Activated CD8-positive, alpha-beta memory T cell treated with anti-CD3 and anti-CD28 coated beads, Interleukin-2, amount 10 ng/mL, durations not matched to agents 7 days and 5 days (primary cell): ENCODE data around the gene TCF12. TPM values are rescaled to one million over a fixed set of nuclear protein-coding genes. Genes with fewer than 3 reads are reported as not detected.
"Not testable (repeated sequence)": the region's sequence is repeated elsewhere in the genome, so short reads cannot be mapped to it uniquely, and the experiment has no call there.

ENCODE experiments used
- ATAC-seq: fragments of 150-1000 bp; cut with Tn5 transposase; one replicate; pipeline ENCODE4 v1.10.0; 2021; ENCODE audit warnings: moderate library complexity
- CTCF ChIA-PET: fragments of 350-600 bp; sonication (Branson Sonifier 250); formaldehyde crosslinking; loops from one replicate; lab custom pipeline; 2021; ENCODE audit warnings: antibody characterized with exemption; lab: Charles Lee
- DNase-seq: peaks from one replicate; pipeline ENCODE4 v3.0.0-alpha.2; 2020
- H3K27ac Mint-ChIP-seq: one replicate; pipeline ENCODE4 v1.8.0; 2021; ENCODE audit warnings: mild to moderate bottlenecking, mixed read lengths
- H3K27me3 Mint-ChIP-seq: one replicate; pipeline ENCODE4 v1.8.0; 2021; ENCODE audit warnings: mixed read lengths
- H3K36me3 Mint-ChIP-seq: one replicate; pipeline ENCODE4 v1.8.0; 2021; ENCODE audit warnings: mild to moderate bottlenecking, mixed read lengths
- H3K4me1 Mint-ChIP-seq: one replicate; pipeline ENCODE4 v1.8.0; 2021; ENCODE audit warnings: mixed read lengths
- H3K4me3 Mint-ChIP-seq: one replicate; pipeline ENCODE4 v1.8.0; 2021; ENCODE audit warnings: mild to moderate bottlenecking, moderate library complexity, mixed read lengths
- H3K9me3 Mint-ChIP-seq: one replicate; pipeline ENCODE4 v1.8.0; 2022; ENCODE audit warnings: low read depth, mixed read lengths
- total RNA-seq, 2 experiments: library from RNA; stranded (reverse); gene quantifications; one replicate each; pipeline ENCODE4 v1.2.3, GENCODE V29; 2021

TCF12 gene
- total RNA-seq, 2 experiments from 2014 or later, result 75.4 to 89.0 TPM

DNA sequence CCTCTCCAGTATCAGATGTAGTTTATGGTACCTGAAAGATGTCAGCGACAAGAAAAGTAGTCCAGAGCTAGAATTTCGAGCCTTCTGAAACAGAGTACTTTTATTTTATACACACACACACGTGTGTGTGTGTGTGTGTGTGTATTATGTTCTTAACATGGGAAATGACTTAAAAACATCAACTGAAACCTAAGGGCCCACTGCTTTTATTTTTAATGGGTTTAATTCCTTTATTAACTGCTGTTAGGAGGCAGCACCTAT, 1.9 kb downstream of the TCF12 start:
- no peaks in the 10 kb centered on the region for H3K27me3 Mint-ChIP-seq
- no peaks in the 10 kb centered on the region for H3K9me3 Mint-ChIP-seq
- peak overlapping the region; percentile 85 for H3K27ac Mint-ChIP-seq
- H3K4me1 Mint-ChIP-seq, result peaks cover 30% of the 10 kb centered on the region
- CTCF ChIA-PET, result interaction anchor here (0.7 to 2.7 kb wide), 2 partner anchors 10 to 386 kb away, joined by 5 to 9 read pairs; no protein-coding TSS in a partner anchor
- ATAC-seq, result no peak
- H3K36me3 Mint-ChIP-seq, result peaks cover 26% of the 10 kb centered on the region
- DNase-seq, result no peak
- peak overlapping the region; percentile 83 for H3K4me3 Mint-ChIP-seq

DNA sequence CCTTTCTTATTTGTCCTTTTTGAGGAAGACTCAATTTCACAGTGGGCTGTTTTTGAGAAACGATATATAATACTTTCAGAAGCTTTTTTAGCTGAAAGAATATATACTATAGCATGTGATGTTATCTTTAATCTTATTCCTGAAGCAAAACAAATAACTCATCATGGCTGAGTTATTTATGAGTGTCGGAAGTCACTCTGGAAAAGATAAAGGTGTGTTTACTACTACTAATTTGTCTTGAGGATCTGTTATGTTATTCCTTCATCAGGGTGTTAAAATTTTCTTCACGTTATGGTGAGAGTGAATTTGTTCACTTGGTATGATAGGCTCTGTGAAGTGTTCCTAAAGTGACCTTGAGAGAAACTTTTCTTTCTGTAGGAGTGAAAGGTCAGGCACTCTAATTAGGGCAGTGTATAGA, 4.7 kb downstream of the TCF12 start:
- Mint-ChIP-seq H3K4me3 (no peak overlapping the region), H3K4me1 (peaks cover 24% of the 10 kb centered on the region), H3K27me3 (no peaks in the 10 kb centered on the region), H3K27ac (no peak overlapping the region), H3K36me3 (peaks cover 43% of the 10 kb centered on the region), H3K9me3 (no peaks in the 10 kb centered on the region)
- DNase-seq (no peak), ATAC-seq (no peak)
- CTCF ChIA-PET, result no interaction called here

DNA sequence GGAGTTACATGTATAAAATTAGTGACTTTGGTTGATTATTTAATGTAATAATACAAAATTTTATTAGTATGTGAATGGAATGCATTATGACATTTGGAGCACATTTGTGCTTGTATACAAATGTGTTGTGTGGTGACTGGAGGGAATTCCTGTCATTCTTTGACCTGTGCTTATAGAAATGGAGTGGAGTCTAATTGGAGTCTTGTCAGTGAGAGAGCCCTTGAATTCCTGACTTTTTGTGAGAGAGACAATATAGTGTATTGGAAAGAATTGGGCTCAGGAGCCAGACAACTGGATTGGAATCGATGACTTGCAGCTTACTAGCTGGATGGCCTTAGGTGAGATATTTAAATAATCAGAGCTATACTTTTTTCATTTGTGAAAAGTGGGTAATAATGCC, 9.4 kb downstream of the TCF12 start:
- H3K4me1 Mint-ChIP-seq, result peaks cover 29% of the 10 kb centered on the region
- no peak overlapping the region for H3K27ac Mint-ChIP-seq
- H3K27me3 Mint-ChIP-seq, result no peaks in the 10 kb centered on the region
- DNase-seq (no peak), ATAC-seq (no peak)
- H3K36me3 Mint-ChIP-seq, result peaks cover 62% of the 10 kb centered on the region
- CTCF ChIA-PET, result no interaction called here
- H3K4me3 Mint-ChIP-seq, result no peak overlapping the region
- H3K9me3 Mint-ChIP-seq, result no peaks in the 10 kb centered on the region

DNA sequence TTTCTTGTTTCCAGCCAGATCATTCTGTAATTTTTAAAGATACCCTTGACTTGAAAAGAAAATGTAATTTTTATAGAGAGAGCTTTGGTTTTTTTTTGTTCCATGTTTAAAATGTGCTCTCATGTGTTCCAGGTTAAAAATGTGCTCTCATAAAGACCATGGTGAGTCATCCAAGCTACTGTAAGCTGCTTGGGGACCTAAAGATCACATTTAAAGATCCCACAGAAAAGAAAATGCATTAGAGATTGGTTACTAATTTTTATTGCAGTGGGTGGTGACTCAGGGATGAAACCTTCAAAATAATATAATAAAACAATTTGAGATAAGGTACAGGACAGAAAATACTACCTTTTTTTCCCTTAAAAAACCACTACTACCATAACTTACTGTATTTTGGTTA, 11.0 kb downstream of the TCF12 start:
- Mint-ChIP-seq H3K4me1 (peaks cover 23% of the 10 kb centered on the region), H3K9me3 (no peaks in the 10 kb centered on the region), H3K27me3 (no peaks in the 10 kb centered on the region), H3K4me3 (no peak overlapping the region), H3K36me3 (peaks cover 59% of the 10 kb centered on the region), H3K27ac (no peak overlapping the region)
- CTCF ChIA-PET, result interaction anchor here (0.6 to 1.7 kb wide), 3 partner anchors 9 to 21 kb away, joined by 3 to 5 read pairs (median 3); no protein-coding TSS in a partner anchor
- no peak for DNase-seq
- ATAC-seq, result no peak

DNA sequence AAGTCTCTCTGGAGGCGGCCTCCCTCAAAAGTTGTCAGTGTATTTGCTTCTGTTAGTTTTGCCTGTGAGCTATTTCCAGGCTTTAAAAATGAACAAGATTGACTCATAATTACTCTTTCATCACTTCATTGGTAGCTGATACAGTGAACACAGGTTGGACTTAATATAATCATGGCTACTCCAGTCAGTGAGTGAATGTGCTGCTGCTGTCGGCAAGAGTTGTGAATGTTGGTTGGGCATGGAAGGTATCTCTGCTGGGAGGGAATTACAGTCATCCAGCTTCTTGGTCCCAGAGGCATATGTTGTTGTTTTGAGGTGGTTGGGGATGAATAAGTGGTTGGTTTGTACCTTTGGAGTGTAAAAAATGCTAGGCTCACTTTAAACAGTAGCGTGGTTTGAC, 11.5 kb downstream of the TCF12 start:
- Mint-ChIP-seq H3K9me3 (no peaks in the 10 kb centered on the region), H3K27me3 (no peaks in the 10 kb centered on the region), H3K36me3 (peaks cover 61% of the 10 kb centered on the region), H3K27ac (no peak overlapping the region), H3K4me1 (peaks cover 21% of the 10 kb centered on the region), H3K4me3 (no peak overlapping the region)
- ATAC-seq (no peak), DNase-seq (no peak)
- CTCF ChIA-PET, result interaction anchor here (0.6 to 1.7 kb wide), 3 partner anchors 10 to 21 kb away, joined by 3 to 5 read pairs (median 3); no protein-coding TSS in a partner anchor

DNA sequence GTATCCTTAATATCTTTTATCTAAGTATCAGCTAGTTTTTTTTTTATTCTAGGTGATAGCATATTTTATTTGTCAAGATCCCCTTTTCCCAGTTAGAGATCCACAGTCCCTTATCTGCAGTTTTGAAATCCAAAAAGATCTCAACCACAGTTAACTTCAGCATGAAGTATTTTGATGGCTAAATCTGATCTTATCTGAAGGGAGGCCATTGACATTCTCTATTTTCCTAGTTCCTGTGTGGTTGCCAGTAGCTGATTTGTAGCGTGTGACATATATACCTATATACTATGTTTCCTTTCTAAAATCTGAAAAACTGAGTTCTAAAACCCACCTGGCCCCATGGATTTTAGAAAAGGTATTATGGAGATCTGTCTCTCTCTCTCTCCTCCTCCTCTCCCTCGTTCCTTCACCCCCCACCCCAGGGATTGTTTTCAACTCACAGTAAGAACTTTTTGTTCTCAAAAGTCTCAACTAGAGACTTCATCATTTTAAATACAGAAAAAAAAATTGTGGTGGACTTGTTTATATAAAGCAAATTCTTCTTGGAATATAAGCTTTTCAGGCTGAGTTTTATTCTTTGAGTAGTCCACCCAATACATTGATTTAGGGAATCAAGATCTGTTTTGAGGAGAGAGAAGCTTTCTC, 12.3 kb downstream of the TCF12 start:
- no peaks in the 10 kb centered on the region for H3K27me3 Mint-ChIP-seq
- H3K4me3 Mint-ChIP-seq, result no peak overlapping the region
- CTCF ChIA-PET, result interaction anchor here (1.7 kb wide), 1 partner anchor 11 kb away, joined by 5 read pairs; no protein-coding TSS in a partner anchor
- H3K27ac Mint-ChIP-seq, result no peak overlapping the region
- ATAC-seq (no peak), DNase-seq (no peak)
- H3K9me3 Mint-ChIP-seq, result no peaks in the 10 kb centered on the region
- peaks cover 64% of the 10 kb centered on the region for H3K36me3 Mint-ChIP-seq
- peaks cover 21% of the 10 kb centered on the region for H3K4me1 Mint-ChIP-seq

DNA sequence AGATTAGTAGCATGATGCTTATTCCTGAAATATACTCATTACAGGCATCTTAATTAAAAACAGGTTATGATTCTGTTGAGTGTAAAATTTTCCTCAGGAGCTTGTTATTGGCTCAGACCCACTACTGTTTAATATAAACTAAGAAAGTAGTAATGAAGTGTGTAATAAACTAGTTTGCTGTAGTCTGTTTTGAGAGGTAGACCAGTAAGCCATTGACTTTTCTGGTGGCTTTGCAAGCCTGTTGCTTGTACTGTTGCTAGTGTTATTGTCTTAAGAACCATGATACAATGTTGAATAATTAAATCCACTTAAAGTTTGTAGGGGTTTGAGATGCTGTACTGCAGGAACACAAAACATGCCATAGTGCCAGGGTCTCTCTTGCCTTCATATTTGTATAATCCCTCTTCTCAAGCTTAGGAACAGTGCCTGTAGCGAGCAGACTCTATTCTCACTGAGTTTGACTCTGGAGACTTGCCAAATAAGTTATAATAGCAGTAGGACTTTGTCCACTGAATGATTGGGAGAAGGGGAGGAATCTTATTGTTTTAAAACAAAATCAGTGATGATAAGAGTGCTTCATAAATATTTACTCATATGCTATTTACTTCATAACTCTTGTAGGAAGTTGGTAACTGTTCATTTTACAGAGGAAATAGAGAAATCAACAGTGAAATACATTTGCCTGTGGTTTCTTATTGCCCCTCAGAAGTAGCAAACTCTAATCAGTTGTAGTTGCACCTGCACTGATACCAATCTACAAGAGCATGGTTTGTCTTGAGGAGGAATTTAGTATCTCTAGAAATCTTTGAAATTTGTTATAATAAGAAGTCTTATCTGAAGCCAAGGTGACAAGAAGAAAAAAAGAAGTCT, 13.4 kb downstream of the TCF12 start:
- DNase-seq (no peak), ATAC-seq (no peak)
- no peak overlapping the region for H3K4me3 Mint-ChIP-seq
- H3K4me1 Mint-ChIP-seq, result peaks cover 19% of the 10 kb centered on the region
- peaks cover 67% of the 10 kb centered on the region for H3K36me3 Mint-ChIP-seq
- H3K27me3 Mint-ChIP-seq, result no peaks in the 10 kb centered on the region
- H3K9me3 Mint-ChIP-seq, result peaks cover 3% of the 10 kb centered on the region
- no peak overlapping the region for H3K27ac Mint-ChIP-seq
- CTCF ChIA-PET, result no interaction called here

DNA sequence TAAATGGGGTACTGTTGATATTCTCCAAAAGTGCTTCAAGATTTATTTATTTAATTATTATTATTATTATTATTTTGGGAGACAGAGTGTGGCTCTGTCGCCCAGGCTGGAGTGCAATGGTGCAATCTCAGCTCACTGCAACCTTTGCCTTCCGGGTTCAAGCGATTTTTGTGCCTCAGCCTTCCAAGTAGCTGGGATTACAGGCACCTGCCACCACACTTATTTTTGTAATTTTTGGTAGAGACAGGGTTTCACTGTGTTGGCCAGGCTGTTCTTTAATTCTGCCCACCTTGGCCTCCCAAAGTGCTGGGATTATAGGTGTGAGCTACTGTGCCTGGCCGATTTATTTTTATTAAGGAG, 14.0 kb downstream of the TCF12 start:
- Mint-ChIP-seq H3K4me1 (peaks cover 19% of the 10 kb centered on the region), H3K36me3 (peaks cover 70% of the 10 kb centered on the region)
- H3K9me3 Mint-ChIP-seq, ATAC-seq, H3K4me3 Mint-ChIP-seq, H3K27me3 Mint-ChIP-seq, CTCF ChIA-PET, DNase-seq, H3K27ac Mint-ChIP-seq: not testable (repeated sequence)

DNA sequence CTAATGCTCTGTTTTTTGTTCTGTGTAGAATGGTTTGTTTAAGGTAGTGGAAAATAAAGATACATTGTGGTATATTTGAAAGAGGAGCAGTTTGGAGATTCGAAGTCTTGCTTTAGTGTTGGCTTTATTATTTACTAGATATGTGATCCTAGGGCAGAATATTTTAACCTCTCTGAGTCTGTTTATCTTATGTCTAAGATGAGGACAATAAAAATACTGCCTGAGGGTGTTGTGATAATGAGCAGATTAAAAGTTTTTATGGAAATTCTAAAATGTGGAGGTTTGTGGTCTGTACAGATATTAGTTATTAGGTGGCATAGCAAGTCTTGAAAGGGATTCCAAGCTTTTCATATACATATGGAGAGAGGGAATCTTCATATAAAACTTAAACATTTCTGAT, 15.0 kb downstream of the TCF12 start:
- Mint-ChIP-seq H3K27ac (no peak overlapping the region), H3K4me1 (peaks cover 17% of the 10 kb centered on the region), H3K36me3 (peaks cover 69% of the 10 kb centered on the region), H3K9me3 (peaks cover 3% of the 10 kb centered on the region), H3K4me3 (no peak overlapping the region), H3K27me3 (no peaks in the 10 kb centered on the region)
- CTCF ChIA-PET, result no interaction called here
- ATAC-seq (no peak), DNase-seq (no peak)

DNA sequence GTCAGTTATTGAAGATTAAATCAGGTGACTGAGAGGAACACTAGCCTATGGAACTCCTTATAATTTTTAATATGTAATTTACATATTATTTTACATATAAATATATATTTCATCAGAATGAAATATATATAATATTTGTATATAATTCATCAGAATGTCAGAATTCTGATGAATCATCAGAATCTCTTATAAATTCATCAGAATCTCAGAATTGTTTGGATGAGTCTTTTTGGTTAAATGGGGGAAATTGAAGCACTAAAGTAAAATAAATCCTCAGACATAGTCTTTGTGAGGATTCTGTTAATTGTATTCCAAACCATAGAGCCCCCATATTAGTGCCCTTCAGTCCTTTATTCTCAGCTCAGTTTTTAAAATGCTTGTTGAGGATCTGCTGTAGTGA, 15.4 kb downstream of the TCF12 start:
- Mint-ChIP-seq H3K9me3 (peaks cover 3% of the 10 kb centered on the region), H3K4me1 (peaks cover 17% of the 10 kb centered on the region), H3K4me3 (no peak overlapping the region), H3K36me3 (peaks cover 69% of the 10 kb centered on the region), H3K27me3 (no peaks in the 10 kb centered on the region), H3K27ac (no peak overlapping the region)
- ATAC-seq (no peak), DNase-seq (no peak)
- CTCF ChIA-PET, result interaction anchor here (1.2 kb wide), 1 partner anchor 13 kb away, joined by 3 read pairs; no protein-coding TSS in a partner anchor

DNA sequence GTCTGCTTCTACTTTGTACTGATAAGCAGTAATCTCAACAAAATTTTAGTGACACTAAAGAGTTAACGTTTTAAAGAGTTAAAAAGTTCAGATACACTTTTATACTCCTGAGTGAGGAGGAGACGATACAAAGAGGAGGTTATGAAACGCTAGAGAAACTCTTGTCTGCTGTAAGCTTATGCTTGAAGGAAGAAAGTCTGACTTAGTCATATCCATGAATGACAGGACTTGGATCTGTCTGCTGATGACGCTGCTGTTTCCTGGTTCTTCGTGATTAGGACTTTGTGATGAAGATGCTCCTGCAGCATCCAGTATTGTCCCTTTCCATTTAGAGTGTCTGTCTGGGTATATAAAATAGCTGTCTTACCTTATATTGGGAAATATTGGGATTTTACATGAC, 15.8 kb downstream of the TCF12 start:
- Mint-ChIP-seq H3K4me3 (no peak overlapping the region), H3K4me1 (peaks cover 15% of the 10 kb centered on the region), H3K36me3 (peaks cover 69% of the 10 kb centered on the region), H3K27ac (no peak overlapping the region), H3K9me3 (peaks cover 3% of the 10 kb centered on the region), H3K27me3 (no peaks in the 10 kb centered on the region)
- CTCF ChIA-PET, result interaction anchor here (1.2 kb wide), 1 partner anchor 13 kb away, joined by 3 read pairs; no protein-coding TSS in a partner anchor
- no peak for DNase-seq
- ATAC-seq, result no peak

DNA sequence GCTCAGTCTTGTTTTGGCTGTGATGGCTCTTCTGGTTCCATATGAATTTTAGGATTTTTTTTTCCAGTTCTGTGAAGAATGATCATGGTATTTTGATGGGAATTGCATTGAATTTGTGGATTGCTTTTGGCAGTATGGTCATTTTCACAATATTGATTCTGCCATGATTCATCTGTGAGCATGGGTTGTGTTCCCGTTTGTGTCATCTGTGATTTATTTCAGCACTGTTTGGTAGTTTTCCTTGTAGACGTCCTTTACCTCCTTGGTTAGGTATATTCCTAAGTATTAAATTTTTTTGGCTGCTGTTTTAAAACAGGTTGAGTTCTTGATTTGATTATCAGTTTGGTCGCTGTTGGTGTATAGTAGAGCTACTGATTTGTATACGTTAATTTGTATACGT, 18.5 kb downstream of the TCF12 start:
- H3K4me3 Mint-ChIP-seq, result no peak overlapping the region
- ATAC-seq, result no peak
- peaks cover 54% of the 10 kb centered on the region for H3K36me3 Mint-ChIP-seq
- CTCF ChIA-PET, result no interaction called here
- H3K27ac Mint-ChIP-seq, result no peak overlapping the region
- H3K4me1 Mint-ChIP-seq, result peaks cover 4% of the 10 kb centered on the region
- H3K9me3 Mint-ChIP-seq, result peaks cover 3% of the 10 kb centered on the region
- no peaks in the 10 kb centered on the region for H3K27me3 Mint-ChIP-seq
- DNase-seq, result no peak

DNA sequence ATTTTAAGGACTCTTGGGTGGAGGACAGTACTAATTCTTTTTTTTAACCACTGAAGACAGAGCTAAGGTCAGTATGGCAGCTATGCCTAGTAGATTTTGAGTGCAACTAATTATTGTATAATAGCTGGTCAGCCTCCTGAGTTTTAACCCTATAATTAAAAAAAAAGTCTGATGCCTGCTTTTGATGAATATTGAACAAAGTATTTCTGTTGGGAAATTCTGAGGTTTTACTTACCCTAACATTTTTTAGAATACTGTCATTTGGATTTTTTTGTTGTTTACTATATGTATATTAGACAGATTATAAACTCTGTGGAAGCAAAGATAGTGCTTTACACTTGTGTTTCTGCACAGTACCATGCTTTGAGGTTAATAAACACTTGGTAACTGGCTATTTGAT, 20.8 kb downstream of the TCF12 start:
- H3K9me3 Mint-ChIP-seq, result peaks cover 3% of the 10 kb centered on the region
- no peak overlapping the region for H3K4me3 Mint-ChIP-seq
- no peak overlapping the region for H3K27ac Mint-ChIP-seq
- DNase-seq (no peak), ATAC-seq (no peak)
- no peaks in the 10 kb centered on the region for H3K27me3 Mint-ChIP-seq
- H3K4me1 Mint-ChIP-seq, result no peaks in the 10 kb centered on the region
- CTCF ChIA-PET, result interaction anchor here (0.6 kb wide), 1 partner anchor 74 kb away, joined by 4 read pairs; no protein-coding TSS in a partner anchor
- H3K36me3 Mint-ChIP-seq, result peaks cover 46% of the 10 kb centered on the region

DNA sequence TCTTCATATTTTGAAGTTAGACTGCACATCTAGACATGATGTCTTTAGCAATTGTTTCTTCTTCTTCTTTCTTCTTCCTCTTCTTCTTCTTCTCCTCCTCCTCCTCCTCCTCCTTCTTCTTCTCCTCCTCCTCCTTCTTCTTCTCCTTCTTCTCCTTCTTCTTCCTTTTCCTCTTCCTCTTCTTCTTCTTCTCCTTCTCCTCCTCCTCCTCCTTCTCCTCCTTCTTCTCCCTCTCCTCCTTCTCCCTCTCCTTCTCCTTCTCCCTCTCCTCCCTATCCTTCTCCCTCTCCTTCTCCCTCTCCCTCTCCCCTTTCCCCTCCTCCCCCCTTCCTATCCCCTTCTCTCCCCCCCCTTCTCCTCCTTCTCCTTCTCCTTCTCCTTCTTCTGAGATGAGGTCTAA, 21.9 kb downstream of the TCF12 start:
- CTCF ChIA-PET, result no interaction called here
- ATAC-seq (no peak), DNase-seq (no peak)
- Mint-ChIP-seq H3K4me3 (no peak overlapping the region), H3K9me3 (peaks cover 3% of the 10 kb centered on the region), H3K36me3 (peaks cover 44% of the 10 kb centered on the region), H3K27ac (no peak overlapping the region), H3K4me1 (no peaks in the 10 kb centered on the region), H3K27me3 (no peaks in the 10 kb centered on the region)
